CD4-positive, alpha-beta T cell (primary cell): ENCODE data around the gene NFATC1. TPM values are rescaled to one million over a fixed set of nuclear protein-coding genes. Genes with fewer than 3 reads are reported as not detected.

Source experiments
- ATAC-seq: fragments of 200-7000 bp; cut with Tn5 transposase; one replicate; pipeline ENCODE4 v1.10.0; 2022; ENCODE audit warnings: mild to moderate bottlenecking; ENCODE audit not compliant: poor library complexity
- CTCF ChIA-PET: fragments of 350-600 bp; sonication (Branson Sonifier 250); formaldehyde crosslinking; loops from one replicate; lab custom pipeline; 2021; ENCODE audit warnings: antibody characterized with exemption, inconsistent platforms; lab: Charles Lee
- POLR2A ChIA-PET: fragments of 350-600 bp; sonication (Branson Sonifier 250); formaldehyde crosslinking; loops from one replicate; lab custom pipeline; 2021; ENCODE audit warnings: antibody characterized with exemption, inconsistent platforms; lab: Charles Lee
- DNase-seq, 14 experiments: peaks; one replicate each; pipeline ENCODE4 v3.0.0-alpha.2; 2013 to 2020; ENCODE audit warnings: mixed read lengths in 2 of 14
- H3K27ac ChIP-seq, 2 donors: one replicate each; pipeline versions ENCODE4 v1.5.1 to v1.7.0; 2013; ENCODE audit warnings: low read length in 2 of 2, low read depth in 1 of 2, mild to moderate bottlenecking in 1 of 2
- H3K27me3 ChIP-seq, 2 experiments: 1 replicate in 1 of 2; 2 replicates in 1 of 2; pipeline versions ENCODE4 v1.6.1 to v1.7.0; 2013; ENCODE audit warnings: low read length in 2 of 2, control low read depth in 1 of 2, mild to moderate bottlenecking in 1 of 2, moderate library complexity in 1 of 2; ENCODE audit not compliant: insufficient read depth in 2 of 2, control insufficient read depth in 1 of 2
- H3K36me3 ChIP-seq: one replicate; pipeline ENCODE4 v1.6.1; 2013; ENCODE audit warnings: low read length, control low read depth; ENCODE audit not compliant: insufficient read depth
- H3K4me1 ChIP-seq: one replicate; pipeline ENCODE4 v1.6.1; 2013; ENCODE audit warnings: low read length, control low read depth; ENCODE audit not compliant: insufficient read depth
- H3K4me3 ChIP-seq: one replicate; pipeline ENCODE4 v1.5.1; 2013; ENCODE audit warnings: mild to moderate bottlenecking, low read length, moderate library complexity
- H3K9me3 ChIP-seq, 2 experiments: 1 replicate in 1 of 2; 2 replicates in 1 of 2; pipeline versions ENCODE4 v1.6.1 to v1.7.0; 2013; ENCODE audit warnings: low read length in 2 of 2, mild to moderate bottlenecking in 2 of 2, control low read depth in 1 of 2, moderate library complexity in 1 of 2; ENCODE audit not compliant: control insufficient read depth in 1 of 2, insufficient read depth in 1 of 2
- H3K27ac Mint-ChIP-seq: one replicate; pipeline ENCODE4 v1.8.0; 2020; ENCODE audit warnings: mixed read lengths
- H3K27me3 Mint-ChIP-seq: one replicate; pipeline ENCODE4 v1.8.0; 2021; ENCODE audit warnings: mixed read lengths
- H3K36me3 Mint-ChIP-seq: one replicate; pipeline ENCODE4 v1.8.0; 2021; ENCODE audit warnings: low read depth, mixed read lengths
- H3K4me1 Mint-ChIP-seq: one replicate; pipeline ENCODE4 v1.8.0; 2021; ENCODE audit warnings: low read depth, mixed read lengths
- H3K4me3 Mint-ChIP-seq: one replicate; pipeline ENCODE4 v1.8.0; 2020; ENCODE audit warnings: mild to moderate bottlenecking, mixed read lengths
- H3K9me3 Mint-ChIP-seq: one replicate; pipeline ENCODE4 v1.8.0; 2020; ENCODE audit warnings: mixed read lengths
- CTCF ChIP-seq: fragments of 200-600 bp; IDR thresholded peaks from one replicate; pipeline ENCODE4 v1.8.0; 2022; ENCODE audit warnings: antibody characterized with exemption, mild to moderate bottlenecking
- intact Hi-C, 2 experiments: fragments of 100-400 bp; cut with DNase I in 1 of 2; cut with micrococcal nuclease in 1 of 2; formaldehyde crosslinking; loops; one replicate each; pipeline versions ENCODE4 v1.15.1 to v1.9.0; 2023 to 2025; cut with DNase I, micrococcal nuclease
- total RNA-seq, 174 experiments: library from RNA in 2 of 174; stranded (reverse) in 2 of 174; gene quantifications; one replicate each; pipeline ENCODE4 v1.2.3 and lab custom pipeline; 2021 to 2026

Gene NFATC1
- total RNA-seq, 2 experiments from 2014 or later: 107 to 113 TPM

- CTCF ChIA-PET: no interaction called here
- peaks cover 18% of the 10 kb centered on the region for H3K36me3 Mint-ChIP-seq
- no peaks in the 10 kb centered on the region for H3K9me3 Mint-ChIP-seq
- H3K27me3 ChIP-seq: no peaks in the 10 kb centered on the region
- intact Hi-C loops: no loop called here
- H3K4me1 ChIP-seq: peaks cover 11% of the 10 kb centered on the region
- peaks cover 12% of the 10 kb centered on the region for H3K4me1 Mint-ChIP-seq
- no peak overlapping the region for H3K27ac ChIP-seq
- no peak overlapping the region for H3K4me3 ChIP-seq
- ATAC-seq (no peak), DNase-seq (no peak)
- POLR2A ChIA-PET: no interaction called here
- H3K27me3 Mint-ChIP-seq: no peaks in the 10 kb centered on the region
- H3K36me3 ChIP-seq: peaks cover 45% of the 10 kb centered on the region
- H3K4me3 Mint-ChIP-seq: no peak overlapping the region
- no peaks in the 10 kb centered on the region for H3K9me3 ChIP-seq
- peak overlapping the region; percentile 84 for H3K27ac Mint-ChIP-seq
- TF ChIP-seq CTCF: no peak
These were observed 83.5 kb downstream of the NFATC1 start for GRCh38 chr18:79479116-79479760.

GRCh38 chr18:79479761-79480161, 84.0 kb downstream of the NFATC1 start:
- no peak for TF ChIP-seq CTCF
- intact Hi-C loops: no loop called here
- Histone ChIP-seq H3K4me3 (no peak overlapping the region), H3K9me3 (no peaks in the 10 kb centered on the region), H3K36me3 (peaks cover 49% of the 10 kb centered on the region), H3K4me1 (peaks cover 11% of the 10 kb centered on the region), H3K27ac (no peak overlapping the region), H3K27me3 (no peaks in the 10 kb centered on the region)
- peaks cover 22% of the 10 kb centered on the region for H3K36me3 Mint-ChIP-seq
- POLR2A ChIA-PET: no interaction called here
- no peak overlapping the region for H3K4me3 Mint-ChIP-seq
- CTCF ChIA-PET: no interaction called here
- H3K27ac Mint-ChIP-seq: peak overlapping the region; percentile 84
- no peaks in the 10 kb centered on the region for H3K9me3 Mint-ChIP-seq
- DNase-seq: no peak
- peaks cover 12% of the 10 kb centered on the region for H3K4me1 Mint-ChIP-seq
- no peak for ATAC-seq
- no peaks in the 10 kb centered on the region for H3K27me3 Mint-ChIP-seq

- no peaks in the 10 kb centered on the region for H3K9me3 Mint-ChIP-seq
- intact Hi-C loops: no loop called here
- POLR2A ChIA-PET: no interaction called here
- peaks cover 11% of the 10 kb centered on the region for H3K4me1 ChIP-seq
- H3K27me3 Mint-ChIP-seq: no peaks in the 10 kb centered on the region
- CTCF ChIA-PET: no interaction called here
- peaks cover 47% of the 10 kb centered on the region for H3K36me3 ChIP-seq
- H3K4me3 Mint-ChIP-seq: no peak overlapping the region
- DNase-seq: peak in 1 of 14 experiments; percentile 0
- no peaks in the 10 kb centered on the region for H3K27me3 ChIP-seq
- no peak overlapping the region for H3K27ac Mint-ChIP-seq
- peaks cover 22% of the 10 kb centered on the region for H3K36me3 Mint-ChIP-seq
- ATAC-seq: no peak
- H3K9me3 ChIP-seq: no peaks in the 10 kb centered on the region
- no peak for TF ChIP-seq CTCF
- H3K4me3 ChIP-seq: no peak overlapping the region
- H3K4me1 Mint-ChIP-seq: peaks cover 12% of the 10 kb centered on the region
- H3K27ac ChIP-seq: no peak overlapping the region
These were observed 84.7 kb downstream of the NFATC1 start for GRCh38 chr18:79480171-79481045.
